BE2C (cell line): Measurements from ENCODE around the gene PPP1R9A.

Experiments used
- DNase-seq: peaks from one replicate; pipeline ENCODE4 v3.0.0-alpha.2; 2020
- H3K27me3 ChIP-seq: fragments of 250-450 bp; sonication (Bioruptor Pico); 2 replicates; pipeline ENCODE4 v1.5.1; 2020; ENCODE audit warnings: mild to moderate bottlenecking
- H3K36me3 ChIP-seq: fragments of 250-450 bp; sonication (Bioruptor Pico); 2 replicates; pipeline ENCODE4 v1.5.1; 2020; ENCODE audit warnings: mild to moderate bottlenecking
- H3K4me1 ChIP-seq: fragments of 250-450 bp; sonication (Bioruptor Pico); 2 replicates; pipeline ENCODE4 v1.5.1; 2020
- H3K4me3 ChIP-seq: 2 replicates; pipeline ENCODE4 v1.5.1; 2011; ENCODE audit warnings: low read depth, low read length
- H3K9me3 ChIP-seq: fragments of 250-450 bp; sonication (Bioruptor Pico); 2 replicates; pipeline ENCODE4 v1.5.1; 2020
- CTCF ChIP-seq: IDR thresholded peaks from 2 replicates; pipeline ENCODE4 v1.5.1; 2012; ENCODE audit warnings: mild to moderate bottlenecking, low read depth, low read length

PPP1R9A gene

GRCh38 chr7:95213148-95213547, 305.8 kb downstream of the PPP1R9A start:
- no peaks in the 10 kb centered on the region for H3K4me1 ChIP-seq
- TF ChIP-seq CTCF = no peak
- H3K27me3 ChIP-seq = no peaks in the 10 kb centered on the region
- no peaks in the 10 kb centered on the region for H3K9me3 ChIP-seq
- no peak for DNase-seq
- H3K36me3 ChIP-seq = no peaks in the 10 kb centered on the region
- H3K4me3 ChIP-seq = no peak overlapping the region

GRCh38 chr7:95213809-95214492, 306.6 kb downstream of the PPP1R9A start:
- Histone ChIP-seq H3K36me3 (no peaks in the 10 kb centered on the region), H3K9me3 (no peaks in the 10 kb centered on the region), H3K4me1 (no peaks in the 10 kb centered on the region), H3K4me3 (no peak overlapping the region), H3K27me3 (no peaks in the 10 kb centered on the region)
- no peak for DNase-seq
- TF ChIP-seq CTCF = no peak

GRCh38 chr7:95219721-95220120, 312.3 kb downstream of the PPP1R9A start:
- DNase-seq = no peak
- Histone ChIP-seq H3K9me3 (no peaks in the 10 kb centered on the region), H3K4me1 (no peaks in the 10 kb centered on the region), H3K36me3 (no peaks in the 10 kb centered on the region), H3K4me3 (no peak overlapping the region), H3K27me3 (no peaks in the 10 kb centered on the region)
- no peak for TF ChIP-seq CTCF

- TF ChIP-seq CTCF = no peak
- no peaks in the 10 kb centered on the region for H3K4me1 ChIP-seq
- H3K27me3 ChIP-seq = no peaks in the 10 kb centered on the region
- H3K9me3 ChIP-seq = no peaks in the 10 kb centered on the region
- no peak for DNase-seq
- no peak overlapping the region for H3K4me3 ChIP-seq
- no peaks in the 10 kb centered on the region for H3K36me3 ChIP-seq
Measured at GRCh38 chr7:95220328-95220727, 312.9 kb downstream of the PPP1R9A start.

- DNase-seq = no peak
- no peak for TF ChIP-seq CTCF
- Histone ChIP-seq H3K4me3 (no peak overlapping the region), H3K36me3 (no peaks in the 10 kb centered on the region), H3K4me1 (no peaks in the 10 kb centered on the region), H3K27me3 (no peaks in the 10 kb centered on the region), H3K9me3 (no peaks in the 10 kb centered on the region)
Measured at GRCh38 chr7:95225301-95225700, 317.9 kb downstream of the PPP1R9A start.

GRCh38 chr7:95229301-95229700, 321.9 kb downstream of the PPP1R9A start:
- H3K9me3 ChIP-seq = no peaks in the 10 kb centered on the region
- no peak for TF ChIP-seq CTCF
- H3K4me3 ChIP-seq = no peak overlapping the region
- H3K36me3 ChIP-seq = no peaks in the 10 kb centered on the region
- H3K4me1 ChIP-seq = no peaks in the 10 kb centered on the region
- H3K27me3 ChIP-seq = no peaks in the 10 kb centered on the region
- DNase-seq = no peak
